K562 (cell line): ENCODE measurements around the gene ZDHHC8. TPM values are rescaled to one million over a fixed set of nuclear protein-coding genes. Genes with fewer than 3 reads are reported as not detected.

Experiments used
- CHD4 ChIP-seq: fragments of 200-600 bp; sonication (generic); IDR thresholded peaks from 3 replicates; pipeline ENCODE4 v1.6.1; 2012; ENCODE audit warnings: low read depth, mild to moderate bottlenecking, mixed read lengths, low read length, inconsistent platforms; ENCODE audit not compliant: insufficient read depth, insufficient replicate concordance, poor library complexity, severe bottlenecking
- DDX20 ChIP-seq: fragments of 450-650 bp; IDR thresholded peaks from 2 replicates; pipeline ENCODE4 v1.6.1; 2016; ENCODE audit warnings: missing genetic modification characterization, low read depth, mild to moderate bottlenecking, missing compliant biosample characterization, moderate library complexity
- FOXA1 ChIP-seq: fragments of 450-650 bp; IDR thresholded peaks from 2 replicates; pipeline ENCODE4 v1.6.1; 2016; ENCODE audit warnings: mild to moderate bottlenecking, borderline replicate concordance
- FOXK2 ChIP-seq, 2 experiments: fragments of 450-650 bp; IDR thresholded peaks in 1 of 2; conservative IDR thresholded peaks in 1 of 2; 2 replicates each; pipeline ENCODE4 v1.6.1; 2016; ENCODE audit warnings: low read depth in 2 of 2, mild to moderate bottlenecking in 1 of 2
- GATA2 ChIP-seq: sonication (generic); formaldehyde crosslinking; IDR thresholded peaks from 2 replicates; pipeline ENCODE4 v1.4.0; 2020; ENCODE audit warnings: mild to moderate bottlenecking, missing genetic modification reagents
- GATAD2B ChIP-seq: fragments of 450-650 bp; IDR thresholded peaks from 2 replicates; pipeline ENCODE4 v1.6.1; 2017; ENCODE audit warnings: mild to moderate bottlenecking, borderline replicate concordance
- GTF2A2 ChIP-seq: IDR thresholded peaks from 2 replicates; pipeline ENCODE4 v1.6.1; 2016; ENCODE audit warnings: mild to moderate bottlenecking, missing genetic modification characterization, missing compliant biosample characterization
- MEIS2 ChIP-seq: fragments of 450-650 bp; IDR thresholded peaks from 2 replicates; pipeline ENCODE4 v1.6.1; 2014; ENCODE audit warnings: mild to moderate bottlenecking; ENCODE audit not compliant: partially characterized antibody
- RB1 ChIP-seq: fragments of 450-650 bp; IDR thresholded peaks from 2 replicates; pipeline ENCODE4 v1.6.1; 2017; ENCODE audit warnings: low read depth, mild to moderate bottlenecking
- SIRT6 ChIP-seq: IDR thresholded peaks from one replicate; pipeline ENCODE4 v1.6.1; 2012; ENCODE audit warnings: low read depth, mild to moderate bottlenecking, control low read depth, inconsistent platforms, low read length, moderate library complexity
- ZNF12 ChIP-seq: sonication (generic); formaldehyde crosslinking; IDR thresholded peaks from 2 replicates; pipeline ENCODE4 v1.4.0; 2020; ENCODE audit warnings: mild to moderate bottlenecking, missing genetic modification reagents
- ZNF76 ChIP-seq: fragments of 250-450 bp; sonication (Bioruptor Pico); IDR thresholded peaks from 2 replicates; pipeline ENCODE4 v1.4.0; 2020; ENCODE audit warnings: mild to moderate bottlenecking, moderate library complexity, borderline replicate concordance
- polyA plus RNA-seq, 8 experiments: library from polyadenylated mRNA; depleted of rRNA in 4 of 8; stranded (reverse) in 5 of 8; unstranded in 3 of 8; fragments of >200 nt; fragmentation: Nextera tagmentation in 2 of 8; fragmentation: Illumina TruSeq in 1 of 8; extraction: Ambion mirVana in 2 of 8; extraction: Trizol in 1 of 8; gene quantifications; 2 replicates each; pipeline versions ENCODE4 v1.2.1 to v1.2.3, GENCODE V29; 2011 to 2014; ENCODE audit warnings: inconsistent platforms in 1 of 8, missing spikeins in 1 of 8
- total RNA-seq, 7 experiments: library from RNA; depleted of rRNA in 6 of 7; stranded (reverse); fragments of >200 nt in 6 of 7; fragmentation: Illumina TruSeq in 2 of 7; extraction: Trizol in 2 of 7; gene quantifications; 2 replicates each; pipeline versions ENCODE4 v1.2.1 to v1.2.3, GENCODE V29; 2011 to 2021; ENCODE audit warnings: low replicate concordance in 1 of 7
- TF ChIP-seq, protein P1 (sequence below): fragments of 250-450 bp; sonication (Bioruptor Pico); IDR thresholded peaks from 2 replicates; pipeline ENCODE4 v1.5.1; 2021; ENCODE audit warnings: mild to moderate bottlenecking
- TF ChIP-seq, protein P2 (sequence below): fragments of 450-650 bp; IDR thresholded peaks from 2 replicates; pipeline ENCODE4 v1.6.1; 2017; ENCODE audit warnings: antibody characterized with exemption, mild to moderate bottlenecking
- TF ChIP-seq, protein P3 (sequence below): fragments of 250-450 bp; sonication (Bioruptor Pico); IDR thresholded peaks from 2 replicates; pipeline ENCODE4 v1.8.0; 2022; ENCODE audit warnings: inconsistent platforms, mild to moderate bottlenecking, moderate library complexity, borderline replicate concordance
- TF ChIP-seq, protein P4 (sequence below): fragments of 250-450 bp; sonication (Bioruptor Pico); IDR thresholded peaks from 2 replicates; pipeline ENCODE4 v1.8.0; 2022; ENCODE audit warnings: moderate library complexity, mild to moderate bottlenecking, inconsistent platforms

Gene ZDHHC8
- total and polyA plus RNA-seq, 9 of the 15 experiments (the other 6 are each of a cell fraction or from before 2014, with no cell fraction given): 0.04 to 109 (median 16.4) TPM

DNA sequence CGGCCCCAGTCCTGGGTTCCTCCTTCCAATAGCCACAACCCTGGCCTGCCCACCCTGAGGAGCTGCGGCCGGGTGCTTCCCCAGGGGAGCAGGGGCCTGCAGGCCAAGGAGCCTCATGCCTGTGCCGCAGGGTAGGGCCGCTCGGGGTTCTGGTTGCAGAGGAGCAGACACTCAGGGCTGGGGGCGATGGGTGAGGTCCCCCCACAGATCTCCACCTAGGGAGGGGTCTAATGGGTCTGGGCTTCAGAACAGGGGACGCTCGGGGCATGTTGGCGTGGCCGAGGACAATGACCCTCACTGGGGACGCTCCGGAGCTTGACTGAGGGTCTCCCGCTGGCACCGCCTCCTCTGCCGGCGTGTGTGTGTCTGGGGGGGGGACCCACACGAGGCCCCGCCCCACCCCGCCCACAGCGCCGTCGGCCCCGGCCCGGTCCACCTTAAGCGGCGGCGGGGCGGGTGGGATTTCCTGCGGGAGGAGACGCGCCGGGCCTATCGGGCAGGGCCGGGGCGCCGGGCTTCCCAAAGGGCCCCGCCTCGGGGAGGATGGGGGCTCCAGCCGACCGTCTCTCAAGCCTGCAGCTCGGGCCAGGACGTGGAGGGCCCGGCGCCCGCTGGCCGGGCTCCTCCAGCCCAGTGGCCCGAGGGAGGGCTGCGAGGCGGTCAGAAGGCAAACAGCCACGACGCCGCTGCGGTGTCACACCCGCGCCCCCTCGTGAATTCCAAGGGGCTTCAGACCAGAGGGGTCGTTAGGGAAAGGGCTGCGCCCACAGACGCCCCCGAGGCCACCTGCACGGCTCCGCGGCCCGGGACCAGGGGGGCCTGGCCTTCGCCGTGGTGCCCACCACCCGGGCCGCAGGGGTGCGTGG is 640 bp upstream of the ZDHHC8 start (continued):
- TF ChIP-seq, protein P1, sequence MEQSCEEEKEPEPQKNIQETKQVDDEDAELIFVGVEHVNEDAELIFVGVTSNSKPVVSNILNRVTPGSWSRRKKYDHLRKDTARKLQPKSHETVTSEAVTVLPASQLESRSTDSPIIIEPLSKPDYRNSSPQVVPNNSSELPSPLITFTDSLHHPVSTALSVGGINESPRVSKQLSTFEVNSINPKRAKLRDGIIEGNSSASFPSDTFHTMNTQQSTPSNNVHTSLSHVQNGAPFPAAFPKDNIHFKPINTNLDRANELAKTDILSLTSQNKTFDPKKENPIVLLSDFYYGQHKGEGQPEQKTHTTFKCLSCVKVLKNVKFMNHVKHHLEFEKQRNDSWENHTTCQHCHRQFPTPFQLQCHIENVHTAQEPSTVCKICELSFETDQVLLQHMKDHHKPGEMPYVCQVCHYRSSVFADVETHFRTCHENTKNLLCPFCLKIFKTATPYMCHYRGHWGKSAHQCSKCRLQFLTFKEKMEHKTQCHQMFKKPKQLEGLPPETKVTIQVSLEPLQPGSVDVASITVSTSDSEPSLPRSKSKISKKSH (CRISPR knock-in tag): 0 out of 2 replicates have a peak, but pooled peaks have one; percentile 52
- TF ChIP-seq RB1 (peak; percentile 71), FOXK2 (conservative IDR thresholded peaks at IDR 0.05 in 1 of 2, IDR thresholded peaks at IDR 0.05 in 1 of 2; ENCODE audit: low read depth in 2 of 2) (no peak), FOXA1 (no peak), ZNF76 (CRISPR knock-in tag) (peak; percentile 78), CHD4 (no peak), GATAD2B (no peak; the same call in 1 of the 2 replicates), SIRT6 (no peak), GATA2 (CRISPR knock-in tag) (no peak), MEIS2 (no peak), DDX20 (tag) (no peak), ZNF12 (CRISPR knock-in tag) (no peak), GTF2A2 (tag) (peak; percentile 57)
- TF ChIP-seq, protein P2, sequence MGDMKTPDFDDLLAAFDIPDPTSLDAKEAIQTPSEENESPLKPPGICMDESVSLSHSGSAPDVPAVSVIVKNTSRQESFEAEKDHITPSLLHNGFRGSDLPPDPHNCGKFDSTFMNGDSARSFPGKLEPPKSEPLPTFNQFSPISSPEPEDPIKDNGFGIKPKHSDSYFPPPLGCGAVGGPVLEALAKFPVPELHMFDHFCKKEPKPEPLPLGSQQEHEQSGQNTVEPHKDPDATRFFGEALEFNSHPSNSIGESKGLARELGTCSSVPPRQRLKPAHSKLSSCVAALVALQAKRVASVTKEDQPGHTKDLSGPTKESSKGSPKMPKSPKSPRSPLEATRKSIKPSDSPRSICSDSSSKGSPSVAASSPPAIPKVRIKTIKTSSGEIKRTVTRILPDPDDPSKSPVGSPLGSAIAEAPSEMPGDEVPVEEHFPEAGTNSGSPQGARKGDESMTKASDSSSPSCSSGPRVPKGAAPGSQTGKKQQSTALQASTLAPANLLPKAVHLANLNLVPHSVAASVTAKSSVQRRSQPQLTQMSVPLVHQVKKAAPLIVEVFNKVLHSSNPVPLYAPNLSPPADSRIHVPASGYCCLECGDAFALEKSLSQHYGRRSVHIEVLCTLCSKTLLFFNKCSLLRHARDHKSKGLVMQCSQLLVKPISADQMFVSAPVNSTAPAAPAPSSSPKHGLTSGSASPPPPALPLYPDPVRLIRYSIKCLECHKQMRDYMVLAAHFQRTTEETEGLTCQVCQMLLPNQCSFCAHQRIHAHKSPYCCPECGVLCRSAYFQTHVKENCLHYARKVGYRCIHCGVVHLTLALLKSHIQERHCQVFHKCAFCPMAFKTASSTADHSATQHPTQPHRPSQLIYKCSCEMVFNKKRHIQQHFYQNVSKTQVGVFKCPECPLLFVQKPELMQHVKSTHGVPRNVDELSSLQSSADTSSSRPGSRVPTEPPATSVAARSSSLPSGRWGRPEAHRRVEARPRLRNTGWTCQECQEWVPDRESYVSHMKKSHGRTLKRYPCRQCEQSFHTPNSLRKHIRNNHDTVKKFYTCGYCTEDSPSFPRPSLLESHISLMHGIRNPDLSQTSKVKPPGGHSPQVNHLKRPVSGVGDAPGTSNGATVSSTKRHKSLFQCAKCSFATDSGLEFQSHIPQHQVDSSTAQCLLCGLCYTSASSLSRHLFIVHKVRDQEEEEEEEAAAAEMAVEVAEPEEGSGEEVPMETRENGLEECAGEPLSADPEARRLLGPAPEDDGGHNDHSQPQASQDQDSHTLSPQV: no peak; the same call in 1 of the 2 replicates
- TF ChIP-seq, protein P3, sequence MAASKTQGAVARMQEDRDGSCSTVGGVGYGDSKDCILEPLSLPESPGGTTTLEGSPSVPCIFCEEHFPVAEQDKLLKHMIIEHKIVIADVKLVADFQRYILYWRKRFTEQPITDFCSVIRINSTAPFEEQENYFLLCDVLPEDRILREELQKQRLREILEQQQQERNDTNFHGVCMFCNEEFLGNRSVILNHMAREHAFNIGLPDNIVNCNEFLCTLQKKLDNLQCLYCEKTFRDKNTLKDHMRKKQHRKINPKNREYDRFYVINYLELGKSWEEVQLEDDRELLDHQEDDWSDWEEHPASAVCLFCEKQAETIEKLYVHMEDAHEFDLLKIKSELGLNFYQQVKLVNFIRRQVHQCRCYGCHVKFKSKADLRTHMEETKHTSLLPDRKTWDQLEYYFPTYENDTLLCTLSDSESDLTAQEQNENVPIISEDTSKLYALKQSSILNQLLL (CRISPR knock-in tag): peak; percentile 81; the same call in 1 of the 2 replicates
- TF ChIP-seq, protein P4, sequence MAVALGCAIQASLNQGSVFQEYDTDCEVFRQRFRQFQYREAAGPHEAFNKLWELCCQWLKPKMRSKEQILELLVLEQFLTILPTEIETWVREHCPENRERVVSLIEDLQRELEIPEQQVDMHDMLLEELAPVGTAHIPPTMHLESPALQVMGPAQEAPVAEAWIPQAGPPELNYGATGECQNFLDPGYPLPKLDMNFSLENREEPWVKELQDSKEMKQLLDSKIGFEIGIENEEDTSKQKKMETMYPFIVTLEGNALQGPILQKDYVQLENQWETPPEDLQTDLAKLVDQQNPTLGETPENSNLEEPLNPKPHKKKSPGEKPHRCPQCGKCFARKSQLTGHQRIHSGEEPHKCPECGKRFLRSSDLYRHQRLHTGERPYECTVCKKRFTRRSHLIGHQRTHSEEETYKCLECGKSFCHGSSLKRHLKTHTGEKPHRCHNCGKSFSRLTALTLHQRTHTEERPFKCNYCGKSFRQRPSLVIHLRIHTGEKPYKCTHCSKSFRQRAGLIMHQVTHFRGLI (CRISPR knock-in tag): no peak
